ENCODE data around the gene ZMIZ1. TPM values are rescaled to one million over a fixed set of nuclear protein-coding genes. Genes with fewer than 3 reads are reported as not detected.

Gene ZMIZ1
- total and polyA plus RNA-seq, 4 donors, result 18.3 to 80.2 (median 42.6) TPM

DNA sequence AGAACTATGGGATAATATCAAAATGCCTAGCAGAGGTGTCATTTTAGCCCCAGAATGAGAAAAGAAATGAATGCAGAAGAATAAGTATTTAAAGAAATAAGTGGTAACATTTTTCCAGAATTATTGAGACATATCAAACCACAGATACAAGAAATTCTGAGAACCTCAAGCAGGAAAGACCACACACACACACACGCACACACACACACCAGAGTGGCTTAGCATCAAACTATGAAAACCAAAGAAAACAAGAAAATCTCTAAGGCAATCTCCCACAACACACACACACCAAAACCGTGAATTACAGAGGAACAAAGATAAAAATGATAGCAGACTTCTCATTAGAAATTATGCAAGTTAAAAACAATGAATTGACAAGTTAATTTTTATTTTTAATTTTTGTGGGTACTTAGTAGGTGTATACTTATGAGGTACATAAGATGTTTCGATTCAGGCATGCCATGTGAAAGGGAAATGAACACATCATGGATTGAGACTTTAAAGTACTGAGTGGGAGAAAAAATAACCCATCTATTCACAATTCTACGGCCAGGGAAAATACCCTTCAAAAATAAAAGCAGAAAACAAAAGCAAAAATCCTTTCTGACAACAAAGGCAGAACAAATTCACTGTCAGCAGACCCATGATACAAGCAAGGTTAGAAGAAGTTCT is 293.1 kb downstream of the ZMIZ1 start:
- H3K4me3 ChIP-seq, result no peak overlapping the region
- ATAC-seq (ENCODE audit: insufficient read depth, low FRiP score) (no peak), DNase-seq (no peak)
- no peak overlapping the region for H3K27ac ChIP-seq (ENCODE audit: low read depth in 1 of 2, low read length in 1 of 2)
- peaks cover 0 to 1% (median 0%) of the 10 kb centered on the region in 5 donors for H3K4me1 ChIP-seq (ENCODE audit: control insufficient read depth in 5 of 5, insufficient read depth in 5 of 5, low read length in 5 of 5)
- H3K27me3 ChIP-seq (ENCODE audit: control insufficient read depth in 3 of 3, insufficient read depth in 3 of 3, low read length in 2 of 3), result no peaks in the 10 kb centered on the region
- 65 to 79% methylated on average over 4 of the region's 4 CpGs for WGBS, 2 donors
- H3K9ac ChIP-seq (ENCODE audit: insufficient read depth in 1 of 2, low read length in 2 of 2), result no peak overlapping the region
- H3K36me3 ChIP-seq (ENCODE audit: control insufficient read depth in 4 of 4, insufficient read depth in 4 of 4, low read length in 4 of 4), result peaks cover 0 to 3% (median 0%) of the 10 kb centered on the region in 4 donors
- TF ChIP-seq, protein P1, sequence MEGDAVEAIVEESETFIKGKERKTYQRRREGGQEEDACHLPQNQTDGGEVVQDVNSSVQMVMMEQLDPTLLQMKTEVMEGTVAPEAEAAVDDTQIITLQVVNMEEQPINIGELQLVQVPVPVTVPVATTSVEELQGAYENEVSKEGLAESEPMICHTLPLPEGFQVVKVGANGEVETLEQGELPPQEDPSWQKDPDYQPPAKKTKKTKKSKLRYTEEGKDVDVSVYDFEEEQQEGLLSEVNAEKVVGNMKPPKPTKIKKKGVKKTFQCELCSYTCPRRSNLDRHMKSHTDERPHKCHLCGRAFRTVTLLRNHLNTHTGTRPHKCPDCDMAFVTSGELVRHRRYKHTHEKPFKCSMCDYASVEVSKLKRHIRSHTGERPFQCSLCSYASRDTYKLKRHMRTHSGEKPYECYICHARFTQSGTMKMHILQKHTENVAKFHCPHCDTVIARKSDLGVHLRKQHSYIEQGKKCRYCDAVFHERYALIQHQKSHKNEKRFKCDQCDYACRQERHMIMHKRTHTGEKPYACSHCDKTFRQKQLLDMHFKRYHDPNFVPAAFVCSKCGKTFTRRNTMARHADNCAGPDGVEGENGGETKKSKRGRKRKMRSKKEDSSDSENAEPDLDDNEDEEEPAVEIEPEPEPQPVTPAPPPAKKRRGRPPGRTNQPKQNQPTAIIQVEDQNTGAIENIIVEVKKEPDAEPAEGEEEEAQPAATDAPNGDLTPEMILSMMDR (IDR thresholded peaks at IDR 0.05; ENCODE audit: control extremely low read depth, extremely low read depth), result no peak
- no peaks in the 10 kb centered on the region for H3K9me3 ChIP-seq (ENCODE audit: control insufficient read depth in 4 of 4, insufficient read depth in 3 of 4, low read length in 3 of 4)

Data from lung (tissue), 12 donors.